ENCODE measurements around the gene SMC2. TPM values are rescaled to one million over a fixed set of nuclear protein-coding genes. Genes with fewer than 3 reads are reported as not detected.
A peak's percentile ranks its signal among the peaks of the same experiment; 100 is the strongest.

SMC2 gene
- total RNA-seq, 2 donors from 2014 or later, result 7.9 to 11.0 TPM

GRCh38 chr9:104073098-104073769 is 20.9 kb upstream of the SMC2 start:
- no peak overlapping the region for H3K4me3 ChIP-seq
- H3K27ac ChIP-seq, result no peak overlapping the region
- DNase-seq (ENCODE audit: low spot score), result no peak
- H3K4me1 ChIP-seq (replicated peaks), result no peaks in the 10 kb centered on the region
- TF ChIP-seq POLR2A (IDR thresholded peaks at IDR 0.05), result no peak
- TF ChIP-seq POLR2AphosphoS5 (IDR thresholded peaks at IDR 0.05), result no peak
- no peak for TF ChIP-seq CTCF (IDR thresholded peaks at IDR 0.05)
- WGBS, result 79% methylated on average over 3 of the region's 3 CpGs
- H3K27me3 ChIP-seq (replicated peaks; ENCODE audit: insufficient read depth), result no peaks in the 10 kb centered on the region
- no peaks in the 10 kb centered on the region for H3K36me3 ChIP-seq
- no peaks in the 10 kb centered on the region for H3K9me3 ChIP-seq
- intact Hi-C loops (cut with DNase I), result no loop called here

- Histone ChIP-seq H3K36me3 (no peaks in the 10 kb centered on the region), H3K27ac (no peak overlapping the region), H3K27me3 (replicated peaks; ENCODE audit: insufficient read depth) (no peaks in the 10 kb centered on the region), H3K9me3 (no peaks in the 10 kb centered on the region), H3K4me3 (no peak overlapping the region), H3K4me1 (replicated peaks) (no peaks in the 10 kb centered on the region)
- 52% methylated on average over 3 of the region's 3 CpGs for WGBS
- no peak for TF ChIP-seq POLR2A (IDR thresholded peaks at IDR 0.05)
- TF ChIP-seq POLR2AphosphoS5 (IDR thresholded peaks at IDR 0.05), result no peak
- no peak for TF ChIP-seq CTCF (IDR thresholded peaks at IDR 0.05)
- peak; percentile 10 for DNase-seq (ENCODE audit: low spot score)
- intact Hi-C loops (cut with DNase I), result no loop called here
Measured at GRCh38 chr9:104073770-104074133, 20.4 kb upstream of the SMC2 start.

- intact Hi-C loops (cut with DNase I), result no loop called here
- 26% methylated on average over 2 of the region's 2 CpGs for WGBS
- H3K27ac ChIP-seq, result no peak overlapping the region
Measured at GRCh38 chr9:104074876-104075275, 19.2 kb upstream of the SMC2 start.

GRCh38 chr9:104075801-104076753 is 18.0 kb upstream of the SMC2 start:
- DNase-seq (ENCODE audit: low spot score), result no peak
- Histone ChIP-seq H3K36me3 (no peaks in the 10 kb centered on the region), H3K27ac (no peak overlapping the region), H3K9me3 (no peaks in the 10 kb centered on the region), H3K4me3 (no peak overlapping the region), H3K4me1 (replicated peaks) (no peaks in the 10 kb centered on the region), H3K27me3 (replicated peaks; ENCODE audit: insufficient read depth) (no peaks in the 10 kb centered on the region)
- intact Hi-C loops (cut with DNase I), result no loop called here
- 48% methylated on average over 2 of the region's 2 CpGs for WGBS
- TF ChIP-seq CTCF (IDR thresholded peaks at IDR 0.05), result no peak
- no peak for TF ChIP-seq POLR2AphosphoS5 (IDR thresholded peaks at IDR 0.05)
- no peak for TF ChIP-seq POLR2A (IDR thresholded peaks at IDR 0.05)

More at GRCh38 chr9:104074876-104075275, 19.2 kb upstream of the SMC2 start:
- TF ChIP-seq POLR2A (IDR thresholded peaks at IDR 0.05) (no peak), POLR2AphosphoS5 (IDR thresholded peaks at IDR 0.05) (no peak), CTCF (IDR thresholded peaks at IDR 0.05) (no peak)
- Histone ChIP-seq H3K4me1 (replicated peaks) (no peaks in the 10 kb centered on the region), H3K4me3 (no peak overlapping the region), H3K36me3 (no peaks in the 10 kb centered on the region), H3K9me3 (no peaks in the 10 kb centered on the region), H3K27me3 (replicated peaks; ENCODE audit: insufficient read depth) (no peaks in the 10 kb centered on the region)
- no peak for DNase-seq (ENCODE audit: low spot score)
